GM13977 (cell line): ENCODE data around the gene SCYGR3.

Source experiments
- DNase-seq: peaks from one replicate; pipeline ENCODE4 v3.0.0; 2012; ENCODE audit warnings: low spot score
- in situ Hi-C: fragments of 300-500 bp; cut with MboI; formaldehyde crosslinking; loops from one replicate; pipeline ENCODE4 v1.12.0; 2022; ENCODE audit warnings: low sequenced_read_pairs, low pct_unique_long_range_greater_than_20kb, mixed read lengths, inconsistent platforms; ENCODE audit not compliant: unreplicated experiment
- TF ChIP-seq, protein P1 (sequence below): IDR thresholded peaks from 2 replicates; pipeline ENCODE4 v1.5.1; 2012; ENCODE audit warnings: mild to moderate bottlenecking, control low read depth; ENCODE audit not compliant: insufficient read depth; ENCODE audit errors: extremely low read depth, missing control alignments

Gene SCYGR3

GRCh38 chr2:227629435-227629834, 14.8 kb upstream of the SCYGR3 start:
- TF ChIP-seq, protein P1, sequence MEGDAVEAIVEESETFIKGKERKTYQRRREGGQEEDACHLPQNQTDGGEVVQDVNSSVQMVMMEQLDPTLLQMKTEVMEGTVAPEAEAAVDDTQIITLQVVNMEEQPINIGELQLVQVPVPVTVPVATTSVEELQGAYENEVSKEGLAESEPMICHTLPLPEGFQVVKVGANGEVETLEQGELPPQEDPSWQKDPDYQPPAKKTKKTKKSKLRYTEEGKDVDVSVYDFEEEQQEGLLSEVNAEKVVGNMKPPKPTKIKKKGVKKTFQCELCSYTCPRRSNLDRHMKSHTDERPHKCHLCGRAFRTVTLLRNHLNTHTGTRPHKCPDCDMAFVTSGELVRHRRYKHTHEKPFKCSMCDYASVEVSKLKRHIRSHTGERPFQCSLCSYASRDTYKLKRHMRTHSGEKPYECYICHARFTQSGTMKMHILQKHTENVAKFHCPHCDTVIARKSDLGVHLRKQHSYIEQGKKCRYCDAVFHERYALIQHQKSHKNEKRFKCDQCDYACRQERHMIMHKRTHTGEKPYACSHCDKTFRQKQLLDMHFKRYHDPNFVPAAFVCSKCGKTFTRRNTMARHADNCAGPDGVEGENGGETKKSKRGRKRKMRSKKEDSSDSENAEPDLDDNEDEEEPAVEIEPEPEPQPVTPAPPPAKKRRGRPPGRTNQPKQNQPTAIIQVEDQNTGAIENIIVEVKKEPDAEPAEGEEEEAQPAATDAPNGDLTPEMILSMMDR, result no peak
- in situ Hi-C loops, result no loop called here
- DNase-seq, result no peak

DNA sequence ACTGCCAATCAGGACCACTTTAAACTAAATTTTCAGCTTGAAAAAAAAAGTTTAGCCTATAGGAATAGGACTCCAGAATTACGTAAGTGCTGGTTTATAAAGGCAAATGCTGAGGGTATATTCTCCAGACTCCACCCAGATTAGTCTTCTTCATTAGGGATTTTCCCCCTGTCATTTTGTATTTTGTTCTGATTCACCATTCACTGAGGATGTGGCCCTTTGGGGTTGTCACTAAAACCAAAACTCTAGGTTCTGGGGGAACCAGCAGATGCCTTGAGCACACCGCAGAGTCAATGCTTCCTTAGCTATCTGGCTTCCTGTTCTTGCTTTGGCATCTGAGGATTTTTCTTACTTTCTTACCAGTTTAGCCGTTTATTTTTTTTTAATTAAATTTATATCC, 13.1 kb upstream of the SCYGR3 start:
- no peak for DNase-seq
- in situ Hi-C loops, result no loop called here
- TF ChIP-seq, protein P1, result no peak

GRCh38 chr2:227626580-227627151, 12.0 kb upstream of the SCYGR3 start:
- in situ Hi-C loops, result no loop called here
- TF ChIP-seq, protein P1, result no peak
- no peak for DNase-seq

GRCh38 chr2:227625420-227625819, 10.8 kb upstream of the SCYGR3 start:
- DNase-seq, result no peak
- TF ChIP-seq, protein P1, result no peak
- in situ Hi-C loops, result no loop called here

DNA sequence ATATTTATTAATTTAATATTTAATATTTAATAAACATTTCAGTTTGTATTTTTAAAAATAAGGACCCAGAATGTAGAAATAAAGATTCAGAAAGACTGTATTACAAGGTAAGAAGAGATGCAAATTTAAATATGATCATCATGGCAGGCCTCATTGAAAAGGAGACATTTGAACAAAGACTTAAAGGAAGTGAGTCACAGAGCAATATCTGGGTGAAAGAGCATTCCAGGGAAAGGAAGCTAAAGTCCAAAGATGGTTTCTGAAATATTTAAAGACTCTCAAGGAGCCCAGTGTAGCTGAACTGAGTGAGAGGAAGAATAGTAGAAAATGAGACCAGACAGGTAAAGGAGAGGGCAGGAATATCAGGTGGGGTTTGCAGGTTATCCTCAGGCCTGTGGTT, 8.6 kb upstream of the SCYGR3 start:
- DNase-seq, result no peak
- TF ChIP-seq, protein P1, result no peak
- in situ Hi-C loops, result no loop called here

DNA sequence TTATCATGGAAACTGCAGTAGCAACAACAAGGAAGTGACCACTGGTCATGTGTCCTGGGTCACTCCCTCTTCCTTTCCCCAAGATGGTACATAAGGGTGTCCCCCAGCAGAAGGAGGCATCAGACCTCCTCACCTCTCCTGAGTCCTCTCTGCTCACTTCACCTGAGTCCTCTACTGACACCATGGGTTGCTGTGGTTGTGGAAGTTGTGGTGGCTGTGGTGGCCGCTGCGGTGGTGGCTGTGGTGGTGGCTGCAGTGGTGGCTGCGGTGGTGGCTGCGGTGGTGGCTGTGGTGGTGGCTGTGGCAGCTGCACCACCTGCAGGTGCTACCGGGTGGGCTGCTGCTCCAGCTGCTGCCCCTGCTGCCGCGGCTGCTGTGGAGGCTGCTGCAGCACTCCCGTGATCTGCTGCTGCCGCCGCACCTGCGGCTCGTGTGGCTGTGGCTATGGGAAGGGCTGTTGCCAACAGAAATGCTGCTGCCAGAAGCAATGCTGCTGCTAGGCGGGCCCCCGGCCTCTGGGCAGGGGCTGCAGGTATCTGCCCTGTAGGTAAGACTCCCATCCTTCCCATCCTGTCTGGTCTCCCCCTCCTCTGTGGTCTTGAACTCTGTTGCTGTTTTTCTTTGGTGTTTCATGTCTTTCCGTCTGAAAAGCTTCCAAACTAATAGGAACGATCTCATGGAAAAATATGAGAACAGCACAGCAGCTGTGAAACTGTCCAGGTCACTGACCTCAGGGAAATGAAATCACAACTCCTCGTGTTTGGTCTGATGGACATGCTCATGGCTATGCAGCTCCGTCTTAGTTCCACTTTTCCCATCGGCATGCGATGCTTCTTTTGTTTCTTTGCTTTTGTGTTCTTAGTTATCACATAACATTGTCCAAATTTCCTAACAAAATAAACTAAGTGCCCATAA, 2.9 kb upstream of the SCYGR3 start, which contains the start of gene SCYGR4:
TSS of gene SCYGR4 (plus strand) at position 183 of the 915 bp plus-strand sequence. CDS start at position 183, 0 bp downstream.
- in situ Hi-C loops, result no loop called here
- TF ChIP-seq, protein P1, result no peak
- DNase-seq, result peak; percentile 3
